IPS-18c (cell line): ENCODE results near the gene SENP8.
"Not testable (repeated sequence)": the region's sequence is repeated elsewhere in the genome, so short reads cannot be mapped to it uniquely, and the experiment has no call there.

Source experiments
- H3K4me3 ChIP-seq: 2 replicates; pipeline ENCODE4 v1.7.0; 2013; ENCODE audit warnings: low read depth, mild to moderate bottlenecking, low read length, moderate library complexity; ENCODE audit not compliant: insufficient read depth
- H3K9me3 ChIP-seq: one replicate; pipeline ENCODE4 v1.6.1; 2013; ENCODE audit warnings: mild to moderate bottlenecking, low read length, moderate library complexity; ENCODE audit not compliant: control insufficient read depth, insufficient read depth

Gene SENP8

GRCh38 chr15:72167445-72167844 lies 49.2 kb downstream of the SENP8 start:
- no peaks in the 10 kb centered on the region for H3K9me3 ChIP-seq

GRCh38 chr15:72168131-72168807 lies 50.1 kb downstream of the SENP8 start:
- H3K4me3 ChIP-seq = no peak overlapping the region
- no peaks in the 10 kb centered on the region for H3K9me3 ChIP-seq

More at GRCh38 chr15:72167445-72167844, 49.2 kb downstream of the SENP8 start:
- H3K4me3 ChIP-seq = no peak overlapping the region

- Histone ChIP-seq H3K9me3 (no peaks in the 10 kb centered on the region), H3K4me3 (no peak overlapping the region)
Observed at GRCh38 chr15:72168808-72169190, 50.6 kb downstream of the SENP8 start.

GRCh38 chr15:72169236-72169920 lies 51.2 kb downstream of the SENP8 start:
- no peak overlapping the region for H3K4me3 ChIP-seq
- no peaks in the 10 kb centered on the region for H3K9me3 ChIP-seq

- no peak overlapping the region for H3K4me3 ChIP-seq
- H3K9me3 ChIP-seq = no peaks in the 10 kb centered on the region
Observed at GRCh38 chr15:72169921-72170611, 51.9 kb downstream of the SENP8 start.

- Histone ChIP-seq H3K9me3 (no peaks in the 10 kb centered on the region), H3K4me3 (no peak overlapping the region)
Observed at GRCh38 chr15:72170691-72171090, 52.5 kb downstream of the SENP8 start.

- H3K9me3 ChIP-seq, H3K4me3 ChIP-seq: not testable (repeated sequence)
Observed at GRCh38 chr15:72171978-72172377, 53.8 kb downstream of the SENP8 start.

GRCh38 chr15:72172796-72173195 lies 54.6 kb downstream of the SENP8 start:
- no peak overlapping the region for H3K4me3 ChIP-seq
- H3K9me3 ChIP-seq = no peaks in the 10 kb centered on the region

GRCh38 chr15:72173401-72173800 lies 55.2 kb downstream of the SENP8 start:
- Histone ChIP-seq H3K4me3 (no peak overlapping the region), H3K9me3 (no peaks in the 10 kb centered on the region)

GRCh38 chr15:72173864-72174550 lies 55.8 kb downstream of the SENP8 start:
- Histone ChIP-seq H3K4me3 (no peak overlapping the region), H3K9me3 (no peaks in the 10 kb centered on the region)

- Histone ChIP-seq H3K4me3 (no peak overlapping the region), H3K9me3 (no peaks in the 10 kb centered on the region)
Observed at GRCh38 chr15:72174551-72175165, 56.5 kb downstream of the SENP8 start.

GRCh38 chr15:72175186-72176044 lies 57.2 kb downstream of the SENP8 start:
- no peak overlapping the region for H3K4me3 ChIP-seq
- H3K9me3 ChIP-seq = no peaks in the 10 kb centered on the region

GRCh38 chr15:72176159-72176558 lies 58.0 kb downstream of the SENP8 start:
- Histone ChIP-seq H3K4me3 (no peak overlapping the region), H3K9me3 (no peaks in the 10 kb centered on the region)

GRCh38 chr15:72176743-72177142 lies 58.5 kb downstream of the SENP8 start:
- H3K4me3 ChIP-seq = no peak overlapping the region
- no peaks in the 10 kb centered on the region for H3K9me3 ChIP-seq

- Histone ChIP-seq H3K9me3 (no peaks in the 10 kb centered on the region), H3K4me3 (no peak overlapping the region)
Observed at GRCh38 chr15:72178976-72179585, 60.9 kb downstream of the SENP8 start.

GRCh38 chr15:72179950-72180581 lies 61.9 kb downstream of the SENP8 start:
- no peaks in the 10 kb centered on the region for H3K9me3 ChIP-seq
- no peak overlapping the region for H3K4me3 ChIP-seq
